Ramos (cell line): ENCODE results near the gene CDYL.
"Not testable (repeated sequence)": the region's sequence is repeated elsewhere in the genome, so short reads cannot be mapped to it uniquely, and the experiment has no call there.

Source experiments
- in situ Hi-C: fragments of 300-500 bp; cut with MboI; formaldehyde crosslinking; loops from one replicate; pipeline ENCODE4 v1.14.3; 2022; ENCODE audit warnings: low sequenced_read_pairs; ENCODE audit not compliant: unreplicated experiment

Gene CDYL

DNA sequence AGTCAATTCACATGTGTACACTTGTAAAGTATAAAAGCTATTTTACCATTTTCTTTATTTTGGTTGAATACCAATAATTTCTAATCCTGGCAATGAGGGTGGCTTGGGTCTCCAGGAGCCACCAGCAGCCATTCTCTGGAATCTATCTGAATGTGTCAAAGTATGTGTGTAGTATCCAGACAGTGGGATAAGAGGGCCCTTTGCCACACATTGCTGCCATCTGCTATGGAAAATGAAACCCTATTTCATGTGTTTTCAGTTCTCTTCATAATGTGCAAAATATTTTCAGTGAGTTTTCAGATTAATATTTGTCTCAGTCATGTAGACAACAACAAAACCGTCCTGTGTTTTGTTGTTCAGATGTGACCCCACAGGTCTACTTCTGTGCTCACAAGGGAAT is 46.3 kb downstream of the CDYL start:
- in situ Hi-C loops, result no loop called here

DNA sequence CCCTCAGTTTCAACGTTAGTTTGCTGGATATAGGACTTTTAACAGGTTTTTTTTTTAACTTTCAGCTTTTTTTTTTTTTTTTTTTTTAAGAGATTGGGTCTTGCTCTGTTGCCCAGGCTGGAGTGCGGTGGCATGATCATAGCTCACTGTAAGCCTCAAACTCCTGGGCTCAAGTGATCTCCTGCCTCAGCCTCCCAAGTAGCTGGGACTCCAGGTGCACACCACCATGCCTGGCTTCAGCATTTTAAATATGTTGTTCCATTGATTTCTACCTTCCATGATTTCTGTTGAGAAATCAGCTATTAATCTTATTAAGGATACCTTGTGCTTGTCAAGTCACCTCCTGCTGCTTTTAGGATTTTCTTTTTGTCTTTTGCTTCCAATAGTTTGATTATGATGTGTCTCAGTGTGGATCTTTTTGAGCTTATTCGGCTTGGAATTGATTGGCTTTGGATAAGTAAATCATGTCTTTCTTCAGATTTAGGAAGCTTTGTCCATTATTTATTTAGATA is 52.0 kb downstream of the CDYL start:
- in situ Hi-C loops, result no loop called here

DNA sequence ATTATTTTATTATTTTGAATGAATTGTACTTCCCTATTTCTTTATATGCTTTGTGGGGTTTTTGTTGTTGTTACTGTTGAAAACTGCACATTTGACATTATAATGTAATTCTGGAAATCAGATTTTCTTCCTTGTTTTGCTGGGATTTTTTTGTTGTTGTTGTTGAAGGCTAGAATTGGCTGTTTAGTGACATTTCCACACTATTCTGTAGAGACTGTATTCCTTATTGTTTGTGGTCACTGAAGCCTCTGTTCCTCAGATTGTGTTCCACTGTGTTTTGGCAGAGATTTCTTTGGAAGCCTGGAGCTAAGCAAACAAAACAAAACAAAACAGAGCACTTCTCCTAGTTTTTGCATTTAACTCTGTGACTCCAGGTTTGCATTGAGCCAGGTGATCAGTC is 52.9 kb downstream of the CDYL start:
- in situ Hi-C loops, result no loop called here

DNA sequence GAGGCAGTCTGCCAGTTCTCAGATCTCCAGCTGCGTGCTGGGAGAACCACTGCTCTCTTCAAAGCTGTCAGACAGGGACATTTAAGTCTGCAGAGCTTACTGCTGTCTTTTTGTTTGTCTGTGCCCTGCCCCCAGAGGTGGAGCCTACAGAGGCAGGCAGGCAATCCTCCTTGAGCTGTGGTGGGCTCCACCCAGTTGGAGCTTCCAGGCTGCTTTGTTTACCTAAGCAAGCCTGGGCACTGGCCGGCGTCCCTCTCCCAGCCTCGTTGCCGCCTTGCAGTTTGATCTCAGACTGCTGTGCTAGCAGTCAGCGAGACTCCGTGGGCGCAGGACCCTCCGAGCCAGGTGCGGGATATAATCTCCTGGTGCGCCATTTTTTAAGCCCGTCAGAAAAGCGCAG is 59.3 kb downstream of the CDYL start:
- in situ Hi-C loops, result not testable (repeated sequence)

DNA sequence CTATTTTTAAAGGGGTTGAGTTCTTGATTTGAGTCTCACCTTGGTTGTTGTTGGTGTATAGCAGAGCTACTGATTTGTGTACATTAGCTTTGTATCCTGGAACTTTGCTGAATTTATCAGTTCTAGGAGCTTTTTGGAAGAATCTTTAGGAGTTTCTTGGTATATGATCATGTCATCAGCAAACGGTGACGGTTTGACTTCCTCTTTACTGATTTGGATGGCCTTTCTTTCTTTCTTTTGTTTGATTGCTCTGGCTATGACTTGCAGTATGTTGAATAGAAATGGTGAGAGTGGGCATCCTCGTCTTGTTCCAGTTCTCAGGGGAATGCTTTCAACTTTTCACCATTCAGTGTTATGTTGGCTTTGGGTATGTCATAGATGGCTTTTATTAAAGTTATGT is 64.0 kb downstream of the CDYL start:
- in situ Hi-C loops, result no loop called here

DNA sequence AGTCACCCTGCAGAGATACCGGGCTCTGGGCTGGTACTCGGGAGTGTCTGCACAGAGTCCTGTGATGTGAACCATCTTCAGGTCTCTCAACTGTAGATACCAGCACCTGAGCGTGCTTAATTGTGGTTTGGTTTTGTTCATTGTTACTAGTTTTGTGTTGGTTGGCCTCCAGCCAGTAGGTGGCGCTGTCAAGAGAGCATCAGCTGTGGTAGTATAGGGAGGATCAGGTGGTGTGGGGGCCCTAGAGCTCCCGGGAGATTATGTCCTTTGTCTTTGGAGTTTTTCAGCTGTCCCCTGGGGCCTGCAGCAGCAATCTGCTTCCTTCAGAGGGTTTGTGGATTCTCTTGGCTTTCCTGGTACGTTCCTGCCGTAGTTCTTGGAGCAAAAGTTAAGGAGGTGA is 67.9 kb downstream of the CDYL start:
- in situ Hi-C loops, result no loop called here

DNA sequence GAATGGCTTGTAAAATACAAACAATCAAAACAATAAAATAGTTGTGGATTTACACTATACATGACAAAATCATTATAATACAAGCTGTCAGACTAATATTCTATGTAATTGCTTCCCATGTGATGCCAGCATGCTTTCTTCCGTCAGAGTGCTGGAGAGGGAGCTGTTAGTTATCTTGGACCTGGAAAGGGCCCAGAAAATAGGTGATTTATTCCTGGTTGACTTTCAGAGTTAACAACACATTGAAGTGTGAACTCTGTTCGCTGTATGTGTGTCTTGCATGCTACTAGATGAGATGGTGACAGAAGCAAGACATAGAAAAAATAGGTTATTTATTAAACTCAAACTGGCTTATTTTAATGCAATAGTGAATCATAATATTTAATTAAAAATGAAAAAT is 70.2 kb downstream of the CDYL start:
- in situ Hi-C loops, result no loop called here

DNA sequence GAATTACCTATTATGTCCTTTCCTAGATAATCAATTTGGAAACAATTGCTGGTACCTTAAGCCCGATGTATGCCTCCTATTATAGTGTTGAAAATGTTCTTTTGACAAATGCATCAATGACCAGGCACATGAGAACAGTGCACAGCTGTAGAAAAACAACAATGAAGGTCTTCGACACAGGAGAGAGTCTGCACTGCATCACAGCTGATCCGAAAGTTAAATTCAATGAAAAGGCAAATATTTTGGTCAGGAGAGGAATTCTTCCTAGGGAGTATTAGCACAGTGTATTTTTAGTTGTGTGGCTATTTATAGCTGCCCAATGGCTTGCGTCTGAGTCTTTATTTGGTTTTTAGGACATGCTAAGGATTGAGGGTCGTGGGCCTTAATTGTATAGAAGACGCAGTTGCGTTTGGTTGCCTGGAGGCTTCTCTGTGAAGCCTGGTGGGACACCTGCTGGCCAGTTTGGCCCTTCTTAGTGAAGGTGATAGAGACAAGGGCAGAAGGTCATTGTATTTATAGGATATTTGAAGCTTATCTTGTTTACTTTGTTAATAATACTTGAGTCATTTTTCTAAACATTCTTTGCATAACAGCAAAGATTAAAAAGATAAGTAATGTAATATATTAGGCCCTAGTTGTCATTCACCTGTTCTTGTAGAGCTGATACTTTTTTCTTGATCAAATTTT is 72.3 kb downstream of the CDYL start:
- in situ Hi-C loops, result no loop called here

DNA sequence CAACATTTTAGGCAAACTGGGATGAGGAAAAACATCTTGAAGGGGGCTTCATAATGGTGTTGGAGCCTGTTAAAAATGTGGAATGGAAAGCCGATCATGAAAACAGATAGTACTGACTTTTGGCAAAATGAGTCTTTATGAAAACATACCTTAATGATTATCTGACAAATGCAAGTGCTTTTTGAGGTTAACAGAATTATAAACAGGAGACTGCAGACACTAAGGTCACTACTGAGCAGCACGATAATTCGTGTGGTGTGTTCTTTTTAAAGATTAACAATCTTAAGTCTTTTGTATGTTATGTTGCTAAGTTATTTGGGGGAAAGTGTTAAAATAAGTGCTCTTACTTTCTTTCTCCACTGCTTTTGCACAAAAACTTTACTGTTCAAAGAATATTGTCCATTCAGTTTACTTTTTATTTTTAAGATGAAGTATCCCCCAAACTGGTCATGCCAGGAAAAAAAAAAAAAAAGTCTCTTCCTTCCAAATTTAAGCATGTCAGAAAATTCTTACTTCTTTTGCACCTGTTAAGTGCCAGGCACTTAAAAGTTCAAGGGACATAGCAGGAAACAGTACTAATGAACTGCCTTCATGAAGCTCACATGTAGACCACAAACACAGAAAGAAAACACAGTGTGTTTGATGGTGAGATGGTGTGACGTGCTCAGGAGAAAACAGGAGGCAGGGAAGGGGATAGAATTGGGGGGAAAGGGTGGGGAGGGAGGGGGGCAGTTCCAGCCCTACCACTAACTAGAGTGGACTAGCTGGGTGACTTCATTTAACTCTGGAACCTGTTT is 73.2 kb downstream of the CDYL start:
- in situ Hi-C loops, result no loop called here

DNA sequence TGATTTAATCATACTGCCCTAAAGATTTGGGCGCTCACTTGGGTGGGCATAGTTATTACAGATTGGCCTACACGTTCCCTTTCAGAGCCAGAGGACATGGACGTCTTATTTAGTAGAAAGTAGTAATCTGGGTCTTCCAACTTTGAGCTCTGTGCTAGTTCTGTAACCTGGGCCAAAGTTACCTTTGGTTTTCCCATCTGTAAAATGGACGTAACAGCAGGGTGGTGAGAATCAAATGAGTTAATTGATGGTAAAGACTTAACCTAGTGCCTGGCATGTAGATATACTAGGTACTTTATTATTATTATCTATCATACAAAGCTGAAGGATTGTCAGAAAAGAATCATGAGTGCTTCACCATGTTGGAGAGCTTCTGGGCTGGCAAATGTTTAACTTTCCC is 74.8 kb downstream of the CDYL start:
- in situ Hi-C loops, result no loop called here

DNA sequence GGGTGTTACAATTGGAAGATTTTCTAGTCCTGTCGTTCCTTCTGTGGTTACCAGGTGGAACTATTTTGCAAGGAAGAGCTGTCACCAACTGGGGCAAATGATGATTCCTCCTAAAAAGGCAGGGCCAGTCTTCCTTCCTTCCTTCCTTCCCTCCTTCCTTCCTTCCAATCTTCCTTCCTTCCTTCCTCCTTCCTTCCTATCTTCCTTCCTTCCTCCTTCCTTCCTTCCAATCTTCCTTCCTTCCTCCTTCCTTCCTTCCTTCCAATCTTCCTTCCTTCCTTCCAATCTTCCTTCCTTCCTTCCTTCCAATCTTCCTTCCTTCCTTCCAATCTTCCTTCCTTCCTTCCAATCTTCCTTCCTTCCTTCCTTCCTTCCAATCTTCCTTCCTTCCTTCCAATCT is 76.0 kb downstream of the CDYL start:
- in situ Hi-C loops, result not testable (repeated sequence)

DNA sequence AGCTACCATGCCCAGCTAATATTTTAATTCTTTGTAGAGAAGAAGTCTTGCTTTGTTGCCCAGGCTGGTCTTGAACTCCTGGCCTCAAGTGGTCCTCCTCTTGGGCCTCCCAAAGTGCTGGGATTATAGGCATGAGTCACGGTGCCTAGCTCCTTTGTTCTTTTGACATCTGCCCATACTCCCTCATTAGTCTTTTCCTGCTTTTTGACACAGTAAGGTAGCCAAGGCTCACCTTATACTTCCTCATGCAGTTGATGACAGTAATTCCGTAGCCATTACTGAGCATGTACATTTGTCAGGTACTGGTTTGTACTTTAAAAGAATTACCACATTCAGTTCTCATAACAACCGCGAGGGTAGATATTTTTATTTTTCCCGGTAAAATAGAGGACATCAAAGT is 76.7 kb downstream of the CDYL start:
- in situ Hi-C loops, result no loop called here

DNA sequence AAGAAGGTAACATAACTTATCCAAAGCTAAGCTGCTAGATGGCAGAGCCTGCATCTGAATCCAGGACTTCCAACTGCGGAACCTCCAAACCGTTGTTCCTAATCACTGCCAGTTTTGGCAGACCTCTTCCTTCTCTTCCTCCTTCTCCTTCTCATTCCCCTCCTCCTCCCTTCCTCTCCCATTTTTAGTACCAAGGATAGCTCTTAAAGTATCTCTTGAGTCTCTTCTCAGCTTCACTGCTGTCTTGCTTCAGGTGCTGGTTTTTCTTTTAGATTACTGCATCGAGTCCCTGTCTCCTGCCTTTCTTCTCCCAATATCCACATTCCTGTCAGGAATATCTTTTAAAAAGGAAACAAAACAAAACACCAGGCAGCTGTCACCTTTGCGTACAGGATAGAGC is 77.1 kb downstream of the CDYL start:
- in situ Hi-C loops, result no loop called here

DNA sequence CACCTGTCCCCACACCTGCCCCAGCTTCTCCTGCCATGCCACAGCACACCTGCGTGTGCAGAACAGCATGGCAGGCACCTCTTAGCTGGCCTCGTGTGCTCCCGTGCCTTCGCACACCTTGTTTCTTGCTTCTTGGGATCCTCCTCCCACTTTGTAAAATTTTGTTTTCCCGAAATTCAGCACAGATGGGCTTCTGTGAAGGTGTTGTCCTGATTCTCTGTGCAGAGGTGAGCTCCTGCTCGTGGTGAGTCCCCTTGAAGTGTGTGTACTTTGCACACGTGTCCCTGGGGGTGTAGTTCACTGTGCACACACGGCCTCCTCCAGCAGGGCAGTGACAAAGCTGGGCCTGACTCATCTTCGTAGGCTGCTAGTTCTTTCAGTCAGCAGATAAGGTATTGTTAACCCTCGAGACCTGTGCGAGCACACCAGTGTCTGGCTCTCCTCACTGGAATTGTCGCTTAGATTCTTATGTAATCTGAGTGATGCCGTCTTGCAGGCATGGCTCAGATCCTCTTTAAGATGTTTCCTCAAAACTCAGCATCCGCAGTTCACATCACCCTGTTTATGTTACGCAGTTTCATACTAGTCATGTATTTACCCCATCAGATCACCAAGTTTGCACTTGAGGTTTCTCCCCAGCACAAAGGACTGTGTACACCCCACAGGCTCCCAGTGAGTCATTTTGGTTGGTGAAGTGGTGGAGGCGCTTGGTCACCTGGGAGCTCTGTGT is 77.7 kb downstream of the CDYL start:
- in situ Hi-C loops, result no loop called here

DNA sequence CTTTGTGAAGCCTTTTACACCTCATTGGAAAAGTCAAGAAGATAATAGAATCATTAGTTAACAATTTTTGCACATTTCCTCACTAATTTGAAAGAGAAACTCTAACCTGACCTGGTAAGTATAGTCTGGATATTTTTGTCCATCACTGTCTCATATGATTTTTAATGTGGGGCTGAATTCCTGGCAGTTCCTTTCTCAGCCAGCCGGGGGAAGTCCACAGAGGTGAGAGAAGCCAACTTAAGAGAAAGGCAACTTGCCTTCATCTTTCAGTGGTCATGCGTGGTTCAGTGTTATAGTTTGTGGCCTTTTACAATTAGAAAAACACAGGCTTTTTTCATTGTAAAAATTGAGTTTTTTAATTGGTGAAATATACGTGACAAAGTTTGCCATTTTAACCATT is 80.6 kb downstream of the CDYL start:
- in situ Hi-C loops, result no loop called here

DNA sequence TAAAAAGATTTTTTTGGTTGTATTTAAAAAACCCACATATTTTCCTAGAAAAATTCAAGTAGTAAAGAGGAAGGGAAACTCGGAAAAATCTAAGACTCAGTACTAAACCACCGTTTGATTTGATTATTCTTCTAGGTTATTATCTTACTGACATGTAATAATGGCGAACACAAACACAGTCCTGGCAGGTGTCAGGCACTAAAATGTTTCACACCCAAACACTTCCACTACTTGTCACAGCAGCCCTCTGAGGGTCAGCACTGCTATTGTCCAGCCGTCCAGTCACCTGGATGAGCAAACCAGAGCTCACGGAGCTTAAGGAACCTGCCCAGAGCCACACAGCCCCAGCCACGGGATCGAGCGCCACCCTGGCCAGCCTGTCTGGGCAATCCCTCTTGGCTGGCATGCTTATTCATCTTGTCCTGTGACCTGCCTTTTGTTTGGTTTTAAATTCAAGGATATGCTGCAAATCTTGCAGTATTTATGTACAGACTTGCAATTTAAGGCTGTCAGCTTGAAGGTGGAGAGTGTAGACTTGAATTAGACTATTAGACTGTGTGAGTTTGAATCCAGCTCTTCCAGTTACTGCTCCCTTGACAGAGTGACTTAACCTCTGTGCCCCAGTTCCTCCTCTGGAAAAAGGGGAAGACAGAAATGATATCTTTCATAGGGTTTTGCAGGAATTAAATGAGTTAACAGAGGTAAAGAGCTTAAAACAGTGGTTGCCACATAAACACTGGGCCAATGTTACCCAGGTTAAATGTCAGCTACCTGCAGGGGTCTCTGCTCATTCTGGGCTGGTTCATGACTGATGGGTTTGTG is 82.2 kb downstream of the CDYL start:
- in situ Hi-C loops, result no loop called here

DNA sequence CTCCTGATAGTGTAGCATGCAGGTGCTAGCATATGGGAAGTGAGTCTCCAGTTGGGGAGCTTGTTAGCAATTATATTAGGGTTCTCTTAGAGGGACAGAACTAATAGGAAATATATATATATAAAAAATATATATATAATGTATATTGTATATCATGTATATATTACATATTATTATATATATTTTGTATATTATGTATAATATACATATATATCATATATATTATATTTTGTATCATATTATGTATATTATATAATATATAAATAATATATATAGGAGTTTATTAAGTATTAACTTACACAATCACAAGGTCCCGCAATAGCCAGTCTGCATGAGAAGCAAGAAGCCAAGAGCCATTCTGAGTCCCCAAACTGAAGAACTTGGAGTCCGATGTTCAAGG is 84.2 kb downstream of the CDYL start:
- in situ Hi-C loops, result no loop called here

DNA sequence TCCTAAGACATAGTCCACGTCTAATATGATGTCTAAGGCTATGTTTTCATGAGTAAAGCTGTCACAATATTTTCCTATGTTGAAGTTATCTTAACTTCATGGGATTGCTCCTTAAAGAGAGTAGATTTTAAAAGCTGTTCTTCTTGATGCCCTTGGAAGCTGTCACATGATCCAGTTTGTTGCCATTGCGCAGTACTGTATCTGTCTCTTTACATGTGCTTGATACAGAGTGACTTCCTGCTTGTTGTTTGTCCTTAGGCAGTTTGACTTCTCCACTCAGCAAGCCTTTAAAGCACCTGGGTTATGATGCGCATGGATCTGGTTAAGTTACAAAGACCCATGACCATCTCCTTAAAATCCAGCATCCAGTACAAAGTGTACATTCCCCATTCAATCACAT is 85.4 kb downstream of the CDYL start:
- in situ Hi-C loops, result no loop called here

DNA sequence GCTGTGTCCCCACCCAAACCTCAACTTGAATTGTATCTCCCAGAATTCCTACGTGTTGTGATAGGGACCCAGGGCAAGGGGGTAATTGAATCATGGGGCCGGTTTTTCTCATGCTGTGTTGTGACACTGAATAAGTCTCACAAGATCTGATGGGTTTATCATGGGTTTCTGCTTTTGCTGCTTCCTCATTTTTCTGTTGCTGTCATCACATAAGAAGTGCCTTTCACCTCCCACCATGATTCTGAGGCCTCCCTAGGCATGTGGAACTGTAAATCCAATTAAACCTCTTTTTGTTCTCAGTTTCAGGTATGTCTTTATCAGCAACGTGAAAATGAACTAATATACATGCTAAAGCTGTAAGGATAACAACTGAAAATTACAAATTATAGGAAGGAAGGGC is 88.3 kb downstream of the CDYL start:
- in situ Hi-C loops, result no loop called here

DNA sequence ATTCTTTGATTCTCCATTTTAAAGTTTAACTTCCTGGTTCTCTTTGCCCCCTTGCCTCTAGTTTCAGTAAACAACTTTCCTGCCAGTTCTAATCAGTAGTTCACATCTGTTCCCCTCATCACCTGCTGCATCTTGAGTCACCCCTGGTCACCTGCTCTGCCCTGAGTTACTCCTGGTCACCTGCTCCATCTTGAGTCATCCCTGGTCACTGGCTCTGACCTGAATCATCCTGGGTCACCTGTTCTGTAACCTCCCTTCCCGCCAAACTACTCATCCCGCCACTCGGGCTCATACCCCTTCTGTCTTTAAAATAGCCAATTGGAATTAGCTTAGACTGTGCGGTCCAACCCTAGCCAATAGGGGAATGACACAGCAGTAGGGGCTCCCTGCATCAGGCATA is 88.8 kb downstream of the CDYL start:
- in situ Hi-C loops, result not testable (repeated sequence)
